ENCODE measurements around the gene TM9SF2.

The TM9SF2 gene

GRCh38 chr13:99469041-99469440, 32.2 kb upstream of the TM9SF2 start:
- WGBS, 2 donors (ENCODE audit: extremely low coverage in 2 of 2, insufficient read length in 2 of 2, insufficient replicate concordance in 1 of 2) = no CpG with 5 or more reads among the region's 2 CpGs
- Histone ChIP-seq H2AFZ (ENCODE audit: low read length) (no peak overlapping the region), H3K4me1 (ENCODE audit: control insufficient read depth in 2 of 2, insufficient read depth in 1 of 2, low read depth in 1 of 2, low read length in 2 of 2) (peaks cover 0 to 6% of the 10 kb centered on the region in 2 donors)

GRCh38 chr13:99470027-99470426, 31.2 kb upstream of the TM9SF2 start:
- Histone ChIP-seq H4K91ac (ENCODE audit: low read depth, low read length, poor library complexity) (no peak overlapping the region), H3K4me3 (ENCODE audit: low read length in 2 of 2) (no peak overlapping the region), H2AFZ (ENCODE audit: low read length) (no peak overlapping the region), H3K27ac (replicated peaks; ENCODE audit: low read length) (no peak overlapping the region), H3K79me1 (ENCODE audit: low read depth, low read length) (no peaks in the 10 kb centered on the region), H3K18ac (ENCODE audit: low read length) (no peak overlapping the region), H3K23ac (ENCODE audit: low read depth, low read length, poor library complexity) (no peak overlapping the region), H3K4ac (ENCODE audit: low read length) (no peak overlapping the region), H3K9ac (ENCODE audit: low read depth, low read length, poor library complexity) (no peak overlapping the region), H3K14ac (ENCODE audit: low read length) (no peak overlapping the region), H2BK15ac (ENCODE audit: low read length) (no peak overlapping the region), H3K9me3 (replicated peaks in 1 of 2; ENCODE audit: control insufficient read depth in 2 of 2, insufficient read depth in 1 of 2, low read depth in 1 of 2, low read length in 2 of 2) (no peaks in the 10 kb centered on the region), H3K4me2 (ENCODE audit: insufficient read depth, low read length, poor library complexity, severe bottlenecking) (no peak overlapping the region), H3K36me3 (replicated peaks in 1 of 2; ENCODE audit: control insufficient read depth in 2 of 2, insufficient read depth in 2 of 2, low read length in 2 of 2) (no peaks in the 10 kb centered on the region), H2BK120ac (ENCODE audit: low read depth, low read length) (no peak overlapping the region), H2AK5ac (ENCODE audit: low read depth, low read length) (no peak overlapping the region), H3K27me3 (ENCODE audit: control insufficient read depth in 3 of 3, insufficient read depth in 3 of 3, low read depth in 1 of 3, low read length in 3 of 3) (peaks cover 0 to 9% (median 0%) of the 10 kb centered on the region in 3 experiments), H2BK5ac (ENCODE audit: low read length) (no peak overlapping the region), H2BK12ac (ENCODE audit: low read length) (no peak overlapping the region), H4K8ac (ENCODE audit: low read depth, low read length) (no peak overlapping the region), H3K4me1 (ENCODE audit: control insufficient read depth in 2 of 2, insufficient read depth in 1 of 2, low read depth in 1 of 2, low read length in 2 of 2) (peaks cover 0 to 6% of the 10 kb centered on the region in 2 donors)
- no CpG with 5 or more reads among the region's 6 CpGs for WGBS, 2 donors (ENCODE audit: extremely low coverage in 2 of 2, insufficient read length in 2 of 2, insufficient replicate concordance in 1 of 2)
- no peak for DNase-seq (ENCODE audit: low spot score)

More at GRCh38 chr13:99469041-99469440, 32.2 kb upstream of the TM9SF2 start:
- Histone ChIP-seq H2BK120ac (ENCODE audit: low read depth, low read length) (no peak overlapping the region), H2BK15ac (ENCODE audit: low read length) (no peak overlapping the region), H3K27me3 (ENCODE audit: control insufficient read depth in 3 of 3, insufficient read depth in 3 of 3, low read depth in 1 of 3, low read length in 3 of 3) (peaks cover 0 to 9% (median 0%) of the 10 kb centered on the region in 3 experiments), H3K36me3 (replicated peaks in 1 of 2; ENCODE audit: control insufficient read depth in 2 of 2, insufficient read depth in 2 of 2, low read length in 2 of 2) (no peaks in the 10 kb centered on the region), H3K14ac (ENCODE audit: low read length) (no peak overlapping the region), H3K27ac (replicated peaks; ENCODE audit: low read length) (peak overlapping the region; percentile 44), H3K23ac (ENCODE audit: low read depth, low read length, poor library complexity) (no peak overlapping the region), H3K9ac (ENCODE audit: low read depth, low read length, poor library complexity) (no peak overlapping the region), H2AK5ac (ENCODE audit: low read depth, low read length) (no peak overlapping the region), H3K9me3 (replicated peaks in 1 of 2; ENCODE audit: control insufficient read depth in 2 of 2, insufficient read depth in 1 of 2, low read depth in 1 of 2, low read length in 2 of 2) (no peaks in the 10 kb centered on the region), H2BK5ac (ENCODE audit: low read length) (no peak overlapping the region), H3K4me2 (ENCODE audit: insufficient read depth, low read length, poor library complexity, severe bottlenecking) (no peak overlapping the region), H3K4me3 (ENCODE audit: low read length in 2 of 2) (no peak overlapping the region), H4K91ac (ENCODE audit: low read depth, low read length, poor library complexity) (no peak overlapping the region), H4K8ac (ENCODE audit: low read depth, low read length) (no peak overlapping the region), H2BK12ac (ENCODE audit: low read length) (no peak overlapping the region), H3K4ac (ENCODE audit: low read length) (no peak overlapping the region), H3K18ac (ENCODE audit: low read length) (no peak overlapping the region), H3K79me1 (ENCODE audit: low read depth, low read length) (no peaks in the 10 kb centered on the region)
- DNase-seq (ENCODE audit: low spot score) = peak; percentile 29

GRCh38 chr13:99471221-99472121, 29.8 kb upstream of the TM9SF2 start:
- Histone ChIP-seq H2AK5ac (ENCODE audit: low read depth, low read length) (no peak overlapping the region), H3K27me3 (ENCODE audit: control insufficient read depth in 3 of 3, insufficient read depth in 3 of 3, low read depth in 1 of 3, low read length in 3 of 3) (peaks cover 0 to 9% (median 0%) of the 10 kb centered on the region in 3 experiments), H3K79me1 (ENCODE audit: low read depth, low read length) (no peaks in the 10 kb centered on the region), H3K9ac (ENCODE audit: low read depth, low read length, poor library complexity) (no peak overlapping the region), H2AFZ (ENCODE audit: low read length) (no peak overlapping the region), H3K27ac (replicated peaks; ENCODE audit: low read length) (no peak overlapping the region), H2BK12ac (ENCODE audit: low read length) (no peak overlapping the region), H3K9me3 (replicated peaks in 1 of 2; ENCODE audit: control insufficient read depth in 2 of 2, insufficient read depth in 1 of 2, low read depth in 1 of 2, low read length in 2 of 2) (no peaks in the 10 kb centered on the region), H3K14ac (ENCODE audit: low read length) (no peak overlapping the region), H3K36me3 (replicated peaks in 1 of 2; ENCODE audit: control insufficient read depth in 2 of 2, insufficient read depth in 2 of 2, low read length in 2 of 2) (no peaks in the 10 kb centered on the region), H2BK5ac (ENCODE audit: low read length) (no peak overlapping the region), H3K18ac (ENCODE audit: low read length) (no peak overlapping the region), H3K4me1 (ENCODE audit: control insufficient read depth in 2 of 2, insufficient read depth in 1 of 2, low read depth in 1 of 2, low read length in 2 of 2) (peaks cover 0 to 6% of the 10 kb centered on the region in 2 donors), H4K91ac (ENCODE audit: low read depth, low read length, poor library complexity) (no peak overlapping the region), H4K8ac (ENCODE audit: low read depth, low read length) (no peak overlapping the region), H3K4me2 (ENCODE audit: insufficient read depth, low read length, poor library complexity, severe bottlenecking) (no peak overlapping the region), H3K4ac (ENCODE audit: low read length) (no peak overlapping the region), H2BK15ac (ENCODE audit: low read length) (no peak overlapping the region), H2BK120ac (ENCODE audit: low read depth, low read length) (no peak overlapping the region), H3K23ac (ENCODE audit: low read depth, low read length, poor library complexity) (no peak overlapping the region), H3K4me3 (ENCODE audit: low read length in 2 of 2) (no peak overlapping the region)
- DNase-seq (ENCODE audit: low spot score) = no peak
- WGBS, 2 donors (ENCODE audit: extremely low coverage in 2 of 2, insufficient read length in 2 of 2, insufficient replicate concordance in 1 of 2) = no CpG with 5 or more reads among the region's 3 CpGs

- no peak overlapping the region for H2BK12ac ChIP-seq (ENCODE audit: low read length)
- H2BK120ac ChIP-seq (ENCODE audit: low read depth, low read length) = no peak overlapping the region
- no peak overlapping the region for H2BK5ac ChIP-seq (ENCODE audit: low read length)
- no peak for DNase-seq (ENCODE audit: low spot score)
- no peak overlapping the region for H4K91ac ChIP-seq (ENCODE audit: low read depth, low read length, poor library complexity)
- no peak overlapping the region for H2AFZ ChIP-seq (ENCODE audit: low read length)
- WGBS, 2 donors (ENCODE audit: extremely low coverage in 2 of 2, insufficient read length in 2 of 2, insufficient replicate concordance in 1 of 2) = no CpG with 5 or more reads among the region's 1 CpG
- H3K27ac ChIP-seq (replicated peaks; ENCODE audit: low read length) = no peak overlapping the region
- no peak overlapping the region for H3K4me2 ChIP-seq (ENCODE audit: insufficient read depth, low read length, poor library complexity, severe bottlenecking)
- no peak overlapping the region for H3K23ac ChIP-seq (ENCODE audit: low read depth, low read length, poor library complexity)
- peaks cover 0 to 6% of the 10 kb centered on the region in 2 donors for H3K4me1 ChIP-seq (ENCODE audit: control insufficient read depth in 2 of 2, insufficient read depth in 1 of 2, low read depth in 1 of 2, low read length in 2 of 2)
- H2BK15ac ChIP-seq (ENCODE audit: low read length) = no peak overlapping the region
- H3K27me3 ChIP-seq (ENCODE audit: control insufficient read depth in 3 of 3, insufficient read depth in 3 of 3, low read depth in 1 of 3, low read length in 3 of 3) = peaks cover 0 to 9% (median 0%) of the 10 kb centered on the region in 3 experiments
- H3K9ac ChIP-seq (ENCODE audit: low read depth, low read length, poor library complexity) = no peak overlapping the region
- no peak overlapping the region for H3K18ac ChIP-seq (ENCODE audit: low read length)
- H2AK5ac ChIP-seq (ENCODE audit: low read depth, low read length) = no peak overlapping the region
- H3K14ac ChIP-seq (ENCODE audit: low read length) = no peak overlapping the region
- no peak overlapping the region for H3K4ac ChIP-seq (ENCODE audit: low read length)
- no peaks in the 10 kb centered on the region for H3K79me1 ChIP-seq (ENCODE audit: low read depth, low read length)
- H3K36me3 ChIP-seq (replicated peaks in 1 of 2; ENCODE audit: control insufficient read depth in 2 of 2, insufficient read depth in 2 of 2, low read length in 2 of 2) = no peaks in the 10 kb centered on the region
- no peak overlapping the region for H4K8ac ChIP-seq (ENCODE audit: low read depth, low read length)
- no peaks in the 10 kb centered on the region for H3K9me3 ChIP-seq (replicated peaks in 1 of 2; ENCODE audit: control insufficient read depth in 2 of 2, insufficient read depth in 1 of 2, low read depth in 1 of 2, low read length in 2 of 2)
- H3K4me3 ChIP-seq (ENCODE audit: low read length in 2 of 2) = no peak overlapping the region
Observed at GRCh38 chr13:99472122-99472440, 29.2 kb upstream of the TM9SF2 start.
